GM12891 (cell line): ENCODE data around the gene TXLNG.
A peak's percentile ranks its signal among the peaks of the same experiment; 100 is the strongest.
"Not testable (repeated sequence)": the region's sequence is repeated elsewhere in the genome, so short reads cannot be mapped to it uniquely, and the experiment has no call there.

Source experiments
- DNase-seq: peaks from one replicate; pipeline ENCODE4 v3.0.0; 2011; ENCODE audit warnings: low spot score; ENCODE audit not compliant: insufficient read length
- FAIRE-seq: peaks from 2 replicates; lab custom pipeline; 2011; peaks lifted over from hg19 to GRCh38; lab: Jason Lieb, UNC
- PAX5 ChIP-seq: IDR thresholded peaks from 2 replicates; pipeline ENCODE4 v1.6.1; 2011; ENCODE audit warnings: low read length, moderate library complexity, mild to moderate bottlenecking; ENCODE audit not compliant: insufficient read depth, severe bottlenecking
- POLR2A ChIP-seq: IDR thresholded peaks from 2 replicates; pipeline ENCODE4 v1.6.1; 2011; ENCODE audit warnings: low read depth, low read length, control low read depth
- POLR2AphosphoS5 ChIP-seq: IDR thresholded peaks from 2 replicates; pipeline ENCODE4 v1.6.1; 2011; ENCODE audit warnings: low read depth, low read length, control low read depth
- POU2F2 ChIP-seq: IDR thresholded peaks from 2 replicates; pipeline ENCODE4 v1.6.1; 2011; ENCODE audit warnings: low read depth, mild to moderate bottlenecking, control low read depth, low read length, moderate library complexity
- SPI1 ChIP-seq: IDR thresholded peaks from 2 replicates; pipeline ENCODE4 v1.6.1; 2011; ENCODE audit warnings: low read depth, low read length, control low read depth
- TAF1 ChIP-seq: IDR thresholded peaks from 2 replicates; pipeline ENCODE4 v1.6.1; 2011; ENCODE audit warnings: low read depth, low read length, control low read depth

Gene TXLNG

GRCh38 chrX:16783452-16783851 lies 2.8 kb upstream of the TXLNG start:
- DNase-seq (no peak), FAIRE-seq (no peak)
- TF ChIP-seq SPI1, result no peak
- TF ChIP-seq TAF1, result no peak
- no peak for TF ChIP-seq POLR2AphosphoS5
- no peak for TF ChIP-seq POU2F2
- no peak for TF ChIP-seq POLR2A
- no peak for TF ChIP-seq PAX5

- DNase-seq, FAIRE-seq: not testable (repeated sequence)
Measured at GRCh38 chrX:16784440-16784839, 1.8 kb upstream of the TXLNG start.

GRCh38 chrX:16785247-16786138 lies 773 bp upstream of the TXLNG start:
- DNase-seq, result no peak
- FAIRE-seq, result no peak
- TF ChIP-seq POU2F2 (no peak), POLR2AphosphoS5 (no peak), PAX5 (no peak), TAF1 (no peak), POLR2A (no peak), SPI1 (no peak)

GRCh38 chrX:16786791-16787735 lies 797 bp downstream of the TXLNG start:
- DNase-seq (peak; percentile 18), FAIRE-seq (peak; percentile 31)
- TF ChIP-seq POLR2AphosphoS5, result no peak
- TF ChIP-seq PAX5, result no peak
- no peak for TF ChIP-seq SPI1
- no peak for TF ChIP-seq POU2F2
- TF ChIP-seq POLR2A, result no peak
- TF ChIP-seq TAF1, result no peak

- FAIRE-seq (no peak), DNase-seq (no peak)
- no peak for TF ChIP-seq TAF1
- TF ChIP-seq PAX5, result no peak
- no peak for TF ChIP-seq POLR2AphosphoS5
Measured at GRCh38 chrX:16788477-16788876, 2.2 kb downstream of the TXLNG start.

- no peak for FAIRE-seq
- DNase-seq, result no peak
- TF ChIP-seq POLR2AphosphoS5 (no peak), POLR2A (no peak), SPI1 (no peak)
Measured at GRCh38 chrX:16796298-16796697, 10.0 kb downstream of the TXLNG start.

GRCh38 chrX:16797358-16797757 lies 11.1 kb downstream of the TXLNG start:
- DNase-seq, result no peak
- TF ChIP-seq SPI1, result no peak
- TF ChIP-seq TAF1, result no peak
- no peak for TF ChIP-seq PAX5
- TF ChIP-seq POLR2AphosphoS5, result no peak
- no peak for TF ChIP-seq POU2F2
- TF ChIP-seq POLR2A, result no peak
- no peak for FAIRE-seq

GRCh38 chrX:16797841-16798240 lies 11.6 kb downstream of the TXLNG start:
- DNase-seq, result no peak
- no peak for FAIRE-seq
- TF ChIP-seq POLR2AphosphoS5 (no peak), TAF1 (no peak), POLR2A (no peak), SPI1 (no peak), POU2F2 (no peak), PAX5 (no peak)

- FAIRE-seq, result peak; percentile 88
- DNase-seq, result no peak
- peak; percentile 46 for TF ChIP-seq PAX5
- no peak for TF ChIP-seq POU2F2
- TF ChIP-seq POLR2AphosphoS5, result no peak
- no peak for TF ChIP-seq SPI1
- no peak for TF ChIP-seq TAF1
Measured at GRCh38 chrX:16804923-16805464, 18.7 kb downstream of the TXLNG start.

- no peak for DNase-seq
- no peak for FAIRE-seq
- TF ChIP-seq SPI1 (no peak), TAF1 (no peak), POLR2AphosphoS5 (no peak), POU2F2 (no peak), PAX5 (no peak), POLR2A (no peak)
Measured at GRCh38 chrX:16807548-16807947, 21.3 kb downstream of the TXLNG start.
